ENCODE measurements around the gene USP10. TPM values are rescaled to one million over a fixed set of nuclear protein-coding genes. Genes with fewer than 3 reads are reported as not detected.

Gene USP10
- total RNA-seq, 1 donor from 2014 or later = 107 TPM

DNA sequence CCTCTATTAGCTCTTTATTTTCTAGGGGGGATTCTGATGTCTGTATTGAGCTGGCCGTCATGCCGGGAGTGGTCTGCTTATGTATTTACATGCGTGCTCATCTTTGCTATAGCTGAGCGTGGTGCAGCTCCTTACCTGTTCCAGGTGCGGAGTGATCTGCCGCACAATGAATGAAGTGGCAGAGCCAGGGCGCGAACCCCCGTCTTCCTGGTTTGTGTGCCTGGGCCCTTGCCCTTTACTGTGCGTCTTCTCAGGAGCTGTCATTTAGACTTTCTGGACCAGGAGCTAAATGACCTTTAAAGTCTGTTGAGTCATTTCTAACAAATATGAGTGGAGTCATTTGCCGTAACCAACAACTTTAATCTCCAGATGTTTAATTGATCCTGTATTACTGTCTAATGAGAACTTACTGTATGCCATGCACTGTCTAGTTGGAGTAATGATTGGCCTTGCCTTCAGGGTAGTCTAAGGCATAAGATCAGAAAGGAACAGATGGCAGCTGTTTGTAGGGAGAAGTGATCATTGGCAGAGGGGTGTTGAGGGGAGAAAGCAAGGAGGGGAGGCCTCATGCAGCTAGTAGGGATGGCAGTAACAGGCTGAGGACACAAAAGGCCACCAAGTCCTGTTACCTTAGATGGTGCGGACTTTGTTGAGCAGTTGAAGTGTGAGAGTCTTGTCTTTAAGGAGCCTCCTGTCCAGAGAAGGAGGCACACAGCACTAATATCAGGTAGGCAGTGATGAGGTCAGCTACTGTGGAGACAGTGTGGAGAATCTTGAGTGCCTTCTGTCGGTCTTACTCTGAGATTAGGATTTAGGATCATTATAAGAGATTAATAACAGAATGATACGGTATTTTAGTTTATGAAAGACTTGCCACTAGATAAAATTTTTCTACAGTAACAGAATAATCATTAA, 53.9 kb downstream of the USP10 start:
- Mint-ChIP-seq H3K27me3 (ENCODE audit: low read depth, unreplicated experiment) (no peaks in the 10 kb centered on the region), H3K27ac (ENCODE audit: unreplicated experiment) (no peak overlapping the region), H3K9me3 (ENCODE audit: unreplicated experiment) (no peaks in the 10 kb centered on the region), H3K36me3 (ENCODE audit: low read depth, unreplicated experiment) (peaks cover 3% of the 10 kb centered on the region), H3K4me1 (ENCODE audit: low read depth, unreplicated experiment) (peaks cover 13% of the 10 kb centered on the region), H3K4me3 (ENCODE audit: unreplicated experiment) (no peak overlapping the region)
- Histone ChIP-seq H3K9ac (ENCODE audit: low read length) (peak overlapping the region; percentile 18), H3K4me3 (ENCODE audit: insufficient read depth, low read depth, low read length) (no peak overlapping the region), H4K20me1 (ENCODE audit: insufficient read depth, low read length) (peaks cover 92% of the 10 kb centered on the region), H3K27ac (ENCODE audit: low read depth, low read length) (no peak overlapping the region), H3K9me3 (ENCODE audit: insufficient read depth, low read depth, low read length) (no peaks in the 10 kb centered on the region), H2AFZ (ENCODE audit: low read depth, low read length) (no peak overlapping the region), H3K4me2 (ENCODE audit: low read length) (no peak overlapping the region), H3K79me2 (ENCODE audit: insufficient read depth, low read length) (peaks cover 98% of the 10 kb centered on the region), H3K27me3 (ENCODE audit: insufficient read depth, low read length) (no peaks in the 10 kb centered on the region), H3K36me3 (ENCODE audit: insufficient read depth, low read length) (no peaks in the 10 kb centered on the region), H3K4me1 (ENCODE audit: insufficient read depth, low read length) (peaks cover 15% of the 10 kb centered on the region)
- FAIRE-seq (no peak), DNase-seq (ENCODE audit: low read depth) (no peak)
- no peak for TF ChIP-seq EZH2 (IDR thresholded peaks at IDR 0.05; ENCODE audit: insufficient read depth, low read length)
- TF ChIP-seq, protein P1, sequence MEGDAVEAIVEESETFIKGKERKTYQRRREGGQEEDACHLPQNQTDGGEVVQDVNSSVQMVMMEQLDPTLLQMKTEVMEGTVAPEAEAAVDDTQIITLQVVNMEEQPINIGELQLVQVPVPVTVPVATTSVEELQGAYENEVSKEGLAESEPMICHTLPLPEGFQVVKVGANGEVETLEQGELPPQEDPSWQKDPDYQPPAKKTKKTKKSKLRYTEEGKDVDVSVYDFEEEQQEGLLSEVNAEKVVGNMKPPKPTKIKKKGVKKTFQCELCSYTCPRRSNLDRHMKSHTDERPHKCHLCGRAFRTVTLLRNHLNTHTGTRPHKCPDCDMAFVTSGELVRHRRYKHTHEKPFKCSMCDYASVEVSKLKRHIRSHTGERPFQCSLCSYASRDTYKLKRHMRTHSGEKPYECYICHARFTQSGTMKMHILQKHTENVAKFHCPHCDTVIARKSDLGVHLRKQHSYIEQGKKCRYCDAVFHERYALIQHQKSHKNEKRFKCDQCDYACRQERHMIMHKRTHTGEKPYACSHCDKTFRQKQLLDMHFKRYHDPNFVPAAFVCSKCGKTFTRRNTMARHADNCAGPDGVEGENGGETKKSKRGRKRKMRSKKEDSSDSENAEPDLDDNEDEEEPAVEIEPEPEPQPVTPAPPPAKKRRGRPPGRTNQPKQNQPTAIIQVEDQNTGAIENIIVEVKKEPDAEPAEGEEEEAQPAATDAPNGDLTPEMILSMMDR (IDR thresholded peaks at IDR 0.05; ENCODE audit: insufficient read depth, low read depth, low read length) = no peak

DNA sequence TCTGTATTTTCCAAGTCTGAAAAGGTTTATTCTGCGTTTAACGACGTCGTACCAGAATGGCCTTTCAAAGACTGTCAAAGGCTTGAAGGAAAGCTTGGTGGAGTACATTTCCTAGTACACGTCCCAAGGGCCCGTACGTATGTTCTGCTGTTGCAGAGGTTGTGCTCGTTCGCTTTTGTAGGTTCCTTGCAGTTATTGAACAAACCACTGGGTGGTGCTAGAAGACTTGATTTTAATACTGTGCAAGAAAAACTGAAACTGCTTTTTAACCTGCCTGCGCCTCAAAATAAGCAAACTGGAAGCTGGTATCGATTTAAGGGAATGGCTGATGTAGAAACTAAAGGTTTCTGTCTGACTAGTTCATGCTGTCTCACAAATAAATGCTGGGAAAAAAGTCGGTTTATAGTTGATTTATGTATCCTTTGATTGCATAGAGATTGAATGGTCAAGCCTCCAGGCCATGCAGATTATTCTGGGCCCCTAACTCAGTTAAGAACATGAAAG, 54.6 kb downstream of the USP10 start:
- Histone ChIP-seq H3K4me1 (ENCODE audit: insufficient read depth, low read length) (peaks cover 15% of the 10 kb centered on the region), H2AFZ (ENCODE audit: low read depth, low read length) (no peak overlapping the region), H3K4me3 (ENCODE audit: insufficient read depth, low read depth, low read length) (no peak overlapping the region), H3K27me3 (ENCODE audit: insufficient read depth, low read length) (no peaks in the 10 kb centered on the region), H4K20me1 (ENCODE audit: insufficient read depth, low read length) (peaks cover 92% of the 10 kb centered on the region), H3K79me2 (ENCODE audit: insufficient read depth, low read length) (peaks cover 97% of the 10 kb centered on the region), H3K36me3 (ENCODE audit: insufficient read depth, low read length) (no peaks in the 10 kb centered on the region), H3K9ac (ENCODE audit: low read length) (peak overlapping the region; percentile 40), H3K27ac (ENCODE audit: low read depth, low read length) (no peak overlapping the region), H3K4me2 (ENCODE audit: low read length) (peak overlapping the region; percentile 54), H3K9me3 (ENCODE audit: insufficient read depth, low read depth, low read length) (no peaks in the 10 kb centered on the region)
- peaks cover 3% of the 10 kb centered on the region for H3K36me3 Mint-ChIP-seq (ENCODE audit: low read depth, unreplicated experiment)
- H3K27me3 Mint-ChIP-seq (ENCODE audit: low read depth, unreplicated experiment) = no peaks in the 10 kb centered on the region
- H3K4me3 Mint-ChIP-seq (ENCODE audit: unreplicated experiment) = no peak overlapping the region
- H3K27ac Mint-ChIP-seq (ENCODE audit: unreplicated experiment) = no peak overlapping the region
- no peaks in the 10 kb centered on the region for H3K9me3 Mint-ChIP-seq (ENCODE audit: unreplicated experiment)
- peaks cover 19% of the 10 kb centered on the region for H3K4me1 Mint-ChIP-seq (ENCODE audit: low read depth, unreplicated experiment)
- peak; percentile 70 for DNase-seq (ENCODE audit: low read depth)
- peak; percentile 72 for FAIRE-seq
- TF ChIP-seq, protein P1 (IDR thresholded peaks at IDR 0.05; ENCODE audit: insufficient read depth, low read depth, low read length) = peak; percentile 88
- no peak for TF ChIP-seq EZH2 (IDR thresholded peaks at IDR 0.05; ENCODE audit: insufficient read depth, low read length)
